Sigmoid colon (tissue), 7 donors: ENCODE measurements around the gene PI4KB. TPM values are rescaled to one million over a fixed set of nuclear protein-coding genes. Genes with fewer than 3 reads are reported as not detected.

Source experiments
- DNase-seq: peaks from one replicate; pipeline ENCODE4 v3.0.0-alpha.2; 2019
- H3K27ac ChIP-seq, 4 donors: fragments of 200-600 bp; sonication (generic); one replicate each; pipeline ENCODE4 v1.5.1; 2016 to 2019; ENCODE audit warnings: mild to moderate bottlenecking in 1 of 4
- H3K27me3 ChIP-seq, 3 donors: fragments of 200-600 bp; sonication (generic); one replicate each; pipeline ENCODE4 v1.5.1; 2019; ENCODE audit warnings: mild to moderate bottlenecking in 1 of 3
- H3K36me3 ChIP-seq, 4 donors: fragments of 200-600 bp; sonication (generic); one replicate each; pipeline ENCODE4 v1.5.1; 2016 to 2019
- H3K4me1 ChIP-seq, 4 donors: fragments of 200-600 bp; sonication (generic); one replicate each; pipeline ENCODE4 v1.5.1; 2017 to 2019
- H3K4me3 ChIP-seq, 4 donors: fragments of 200-600 bp; sonication (generic); one replicate each; pipeline ENCODE4 v1.5.1; 2017 to 2019; ENCODE audit warnings: mild to moderate bottlenecking in 2 of 4, moderate library complexity in 1 of 4
- H3K9me3 ChIP-seq, 4 donors: fragments of 200-600 bp in 3 of 4; sonication (generic) in 3 of 4; one replicate each; pipeline versions ENCODE4 v1.5.1 to v1.6.1; 2013 to 2019
- CTCF ChIP-seq, 4 experiments: fragments of 450-650 bp in 3 of 4; fragments of 200-600 bp in 1 of 4; IDR thresholded peaks; one replicate each; pipeline ENCODE4 v1.5.1; 2016 to 2019; ENCODE audit warnings: antibody characterized with exemption in 4 of 4, mild to moderate bottlenecking in 3 of 4, moderate library complexity in 2 of 4
- EP300 ChIP-seq, 4 donors: sonication (generic); formaldehyde crosslinking; IDR thresholded peaks; one replicate each; pipeline ENCODE4 v1.6.1; 2017; ENCODE audit warnings: antibody characterized with exemption in 4 of 4
- POLR2A ChIP-seq, 2 donors: fragments of 450-650 bp; IDR thresholded peaks; one replicate each; pipeline ENCODE4 v1.6.1; 2016; ENCODE audit warnings: antibody characterized with exemption in 2 of 2, mild to moderate bottlenecking in 2 of 2, moderate library complexity in 2 of 2
- POLR2AphosphoS5 ChIP-seq, 4 donors: sonication (generic); formaldehyde crosslinking; IDR thresholded peaks; one replicate each; pipeline ENCODE4 v1.6.1; 2017; ENCODE audit warnings: antibody characterized with exemption in 4 of 4
- WGBS, 2 donors: extraction: QIAGEN DNeasy Blood & Tissue Kit; methylation state at CpG; one replicate each; pipeline ENCODE4 v1.1.7; 2013; 5-methylcytosine and 5-hydroxymethylcytosine counted together
- intact Hi-C: fragments of 100-400 bp; cut with DNase I; formaldehyde crosslinking; loops from one replicate; pipeline ENCODE4 v1.15.1; 2023
- polyA plus RNA-seq, 3 donors: library from polyadenylated mRNA; stranded (reverse); fragments of 200-250 nt; gene quantifications; one replicate each; pipeline ENCODE4 v1.2.3, GENCODE V29; 2013
- total RNA-seq, 4 donors: library from RNA; depleted of rRNA; stranded (reverse); fragments of >200 nt; gene quantifications; one replicate each; pipeline ENCODE4 v1.1.0, GENCODE V29; 2016
- donor health status: healthy with polysubstance abuse.
- donor health status: Bipolar disorder and iron deficiency.
- donor health status: healthy.

PI4KB gene
- total RNA-seq (10 to 100 TPM; 57.6 to 75.2 (median 62.4) TPM), polyA plus RNA-seq (10 to 100 TPM; 25.2 to 42.0 (median 25.7) TPM)

DNA sequence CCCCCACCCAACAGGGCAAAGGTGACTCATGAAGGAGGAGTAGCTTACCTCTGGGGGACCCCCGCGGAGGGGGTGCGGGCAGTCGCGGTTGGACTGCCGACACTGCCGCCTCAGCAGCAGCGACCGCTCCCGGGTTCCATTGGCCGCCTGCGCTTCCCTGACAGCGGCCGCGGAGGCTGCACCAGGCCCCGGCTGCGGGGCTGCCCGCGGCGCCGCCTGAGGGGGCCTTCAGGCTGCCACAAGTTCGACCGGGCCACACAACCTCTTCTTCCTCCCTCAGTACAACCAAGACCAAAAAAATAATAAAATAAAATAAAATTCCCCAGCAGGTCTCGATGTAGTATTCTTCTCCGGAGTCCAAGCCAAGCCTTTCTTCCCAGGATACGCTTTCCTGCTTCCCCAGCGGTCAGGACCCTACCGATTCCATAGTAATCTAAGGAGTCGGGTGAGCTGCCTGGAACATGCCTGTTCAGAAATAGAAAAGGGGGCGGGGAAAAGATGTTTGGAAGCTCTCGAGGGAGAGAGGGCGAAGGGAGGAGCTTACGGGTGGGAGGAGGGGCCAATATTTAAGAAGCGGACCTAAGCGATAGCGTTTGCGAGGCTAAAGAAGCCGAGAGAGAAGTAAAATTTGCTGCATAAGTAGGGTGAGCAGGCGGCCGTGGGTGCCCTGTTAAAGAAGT is at the start of gene PI4KB:
PI4KB (minus strand) TSS at position 194 of the 680 bp plus-strand sequence. CDS start 10,935 bp downstream, outside the sequence.
- TF ChIP-seq POLR2AphosphoS5 (IDR thresholded peaks at IDR 0.05) (peak; percentile 39 to 88 (median 66)), POLR2A (IDR thresholded peaks at IDR 0.05) (peak in 1 of 2 donors; percentile 7), CTCF (IDR thresholded peaks at IDR 0.05) (no peak), EP300 (IDR thresholded peaks at IDR 0.05) (no peak)
- Histone ChIP-seq H3K36me3 (peaks cover 0 to 25% (median 8%) of the 10 kb centered on the region in 4 donors), H3K4me3 (peak within 1 kb of the TSS; percentile 71 to 90 (median 80)), H3K27ac (peak within 1 kb of the TSS; percentile 86 to 95 (median 93)), H3K4me1 (peaks cover 0 to 37% (median 33%) of the 10 kb centered on the region in 4 donors), H3K27me3 (no peaks in the 10 kb centered on the region), H3K9me3 (no peaks in the 10 kb centered on the region)
- peak; percentile 97 for DNase-seq
- WGBS, 2 donors, result 0% methylated on average over 40 of the region's 40 CpGs
- intact Hi-C loops, result loop anchor here (2.0 to 5.0 kb wide), 4 partner anchors 13 to 130 kb away; partner anchors contain the start of genes PIP5K1A, PSMB4 and ZNF687

GRCh38 chr1:151373196-151373595 is 46.0 kb upstream of the PI4KB start:
- intact Hi-C loops, result no loop called here
- WGBS, 2 donors, result 49 to 84% methylated on average over 14 of the region's 14 CpGs
- H3K9me3 ChIP-seq, result no peaks in the 10 kb centered on the region
- H3K4me1 ChIP-seq, result peaks cover 0 to 45% (median 37%) of the 10 kb centered on the region in 4 donors
- no peak for TF ChIP-seq POLR2A (IDR thresholded peaks at IDR 0.05)
- TF ChIP-seq EP300 (IDR thresholded peaks at IDR 0.05), result no peak
- TF ChIP-seq POLR2AphosphoS5 (IDR thresholded peaks at IDR 0.05), result no peak
- no peak for TF ChIP-seq CTCF (IDR thresholded peaks at IDR 0.05)
- peak overlapping the region in 3 of 4 donors; percentile 85 to 89 (median 87) for H3K27ac ChIP-seq
- no peak overlapping the region for H3K4me3 ChIP-seq
- DNase-seq, result peak; percentile 35
- H3K36me3 ChIP-seq, result peaks cover 0 to 11% (median 4%) of the 10 kb centered on the region in 4 donors
- no peaks in the 10 kb centered on the region for H3K27me3 ChIP-seq

DNA sequence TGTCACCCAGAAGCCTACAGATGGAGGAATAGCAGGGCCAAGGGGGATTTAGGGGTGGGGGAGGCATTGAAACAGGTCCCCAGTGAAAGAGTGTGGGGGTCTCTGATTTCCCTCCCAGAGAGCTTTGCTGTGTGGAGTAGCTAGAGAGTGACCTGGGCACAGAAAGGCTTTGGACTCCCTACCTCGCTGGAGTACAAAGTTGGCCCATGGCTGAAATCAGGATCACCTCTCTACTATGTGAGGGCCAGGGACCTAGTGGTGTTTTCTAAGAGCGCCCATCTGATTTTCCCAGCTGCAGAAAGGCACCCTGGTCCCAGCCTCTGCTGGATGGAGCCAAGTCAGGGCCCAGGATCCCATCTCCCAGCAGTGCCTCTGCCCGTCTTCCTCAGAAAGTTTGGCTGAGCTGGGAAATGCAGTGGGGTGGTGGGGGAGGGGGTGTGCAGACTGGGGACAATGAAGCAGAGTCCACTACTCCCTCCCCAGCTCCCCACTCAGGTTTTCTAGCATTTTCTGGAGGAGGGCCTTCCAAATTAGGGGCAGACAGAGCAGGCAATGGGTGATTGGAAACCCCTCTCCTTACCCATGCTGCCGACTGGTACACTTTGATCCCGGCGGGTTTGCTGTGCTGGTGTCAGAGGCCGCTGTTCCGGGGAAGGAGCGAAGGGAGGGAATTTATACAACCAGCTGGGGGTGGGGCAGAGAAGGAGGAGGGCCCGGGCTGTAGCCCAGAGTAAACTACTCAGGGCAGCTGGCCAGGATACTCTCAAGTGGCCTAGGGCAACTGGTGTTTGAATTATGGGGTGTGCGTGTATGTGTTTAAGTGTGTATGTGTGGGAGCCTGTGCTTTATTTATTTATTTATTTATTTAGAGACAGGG is 45.1 kb upstream of the PI4KB start, which contains the start of gene SELENBP1:
SELENBP1 (minus strand) TSS at position 648 of the 877 bp plus-strand sequence; CDS start at position 584, 64 bp downstream.
- peaks cover 0 to 48% (median 37%) of the 10 kb centered on the region in 4 donors for H3K4me1 ChIP-seq
- no peaks in the 10 kb centered on the region for H3K27me3 ChIP-seq
- H3K4me3 ChIP-seq, result peak within 1 kb of the TSS; percentile 46 to 54 (median 48)
- H3K27ac ChIP-seq, result peak within 1 kb of the TSS; percentile 81 to 89 (median 86)
- WGBS, 2 donors, result 10 to 47% methylated on average over 11 of the region's 11 CpGs
- peaks cover 0 to 20% (median 7%) of the 10 kb centered on the region in 4 donors for H3K36me3 ChIP-seq
- TF ChIP-seq POLR2AphosphoS5 (IDR thresholded peaks at IDR 0.05), result peak; percentile 86 to 95 (median 90)
- TF ChIP-seq EP300 (IDR thresholded peaks at IDR 0.05), result no peak
- no peak for TF ChIP-seq CTCF (IDR thresholded peaks at IDR 0.05)
- TF ChIP-seq POLR2A (IDR thresholded peaks at IDR 0.05), result peak; percentile 71 to 95
- intact Hi-C loops, result loop anchor here (1.0 kb wide), 2 partner anchors 25 to 26 kb away; partner anchors contain the start of gene RFX5
- no peaks in the 10 kb centered on the region for H3K9me3 ChIP-seq
- DNase-seq, result peak; percentile 96

GRCh38 chr1:151371370-151372057 is 44.3 kb upstream of the PI4KB start:
- peaks cover 0 to 28% (median 11%) of the 10 kb centered on the region in 4 donors for H3K36me3 ChIP-seq
- WGBS, 2 donors, result 5 to 48% methylated on average over 9 of the region's 9 CpGs
- peak overlapping the region; percentile 81 to 89 (median 86) for H3K27ac ChIP-seq
- TF ChIP-seq POLR2AphosphoS5 (IDR thresholded peaks at IDR 0.05), result peak in 2 of 4 donors; percentile 35 to 41
- no peak for TF ChIP-seq POLR2A (IDR thresholded peaks at IDR 0.05)
- intact Hi-C loops, result loop anchor here (1.0 kb wide), 2 partner anchors 24 to 27 kb away; partner anchors contain the start of gene RFX5
- H3K27me3 ChIP-seq, result no peaks in the 10 kb centered on the region
- peak overlapping the region; percentile 46 to 54 (median 48) for H3K4me3 ChIP-seq
- H3K4me1 ChIP-seq, result peaks cover 0 to 48% (median 37%) of the 10 kb centered on the region in 4 donors
- peak; percentile 90 for DNase-seq
- no peaks in the 10 kb centered on the region for H3K9me3 ChIP-seq
